Measurements from ENCODE around the gene DGCR6L.
"Not testable (repeated sequence)": the region's sequence is repeated elsewhere in the genome, so short reads cannot be mapped to it uniquely, and the experiment has no call there.

DGCR6L gene

DNA sequence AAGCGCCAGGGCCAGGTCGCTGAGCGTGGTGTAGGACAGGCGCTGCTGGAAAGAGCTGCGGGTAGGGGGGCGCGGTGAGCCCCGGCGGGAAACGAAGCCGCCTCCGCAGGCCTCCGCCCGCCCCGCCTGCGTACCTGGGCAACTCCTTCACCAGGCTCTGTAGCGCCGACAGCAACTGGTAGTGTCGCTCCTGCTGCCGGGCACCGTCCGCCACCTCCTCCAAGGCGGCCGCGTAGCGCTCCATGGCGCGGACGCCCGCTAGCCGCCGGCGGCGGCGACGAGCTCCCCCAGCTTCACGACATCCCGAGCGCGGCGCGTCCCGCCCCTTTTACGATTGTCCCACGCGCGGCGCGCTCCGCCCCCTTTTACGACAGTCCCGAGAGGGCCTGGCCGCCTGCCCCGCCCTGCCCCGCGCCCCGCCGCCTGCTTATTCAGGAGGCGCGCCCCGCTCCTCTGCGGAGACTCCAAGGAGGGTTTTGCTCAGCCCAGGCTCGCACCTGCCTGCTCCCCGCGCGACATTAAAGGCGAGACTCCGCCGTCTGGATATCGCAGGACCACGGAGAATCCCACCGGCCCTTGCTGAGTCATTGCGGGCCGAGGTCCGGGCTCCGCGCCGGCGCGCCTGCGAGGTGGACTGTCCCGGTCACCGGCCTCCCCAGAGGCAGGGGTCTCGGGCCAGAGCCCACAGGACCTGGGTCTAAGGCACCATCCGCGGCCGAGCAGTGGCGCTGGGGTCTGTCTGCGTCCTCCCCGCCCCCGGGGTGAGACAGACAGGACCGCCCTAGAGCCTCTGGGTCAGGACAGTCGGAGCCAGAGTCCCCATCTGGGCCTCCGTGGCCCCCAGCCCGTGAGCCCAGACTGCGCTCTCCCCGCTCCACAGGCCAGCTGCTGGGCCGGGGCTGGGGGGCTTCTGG is at the start of gene DGCR6L:
Gene DGCR6L, minus strand, starts transcription at position 316 of the 914 bp plus-strand sequence. Its CDS starts 72 bp downstream, at position 244.
- peak; percentile 76 for DNase-seq

DNA sequence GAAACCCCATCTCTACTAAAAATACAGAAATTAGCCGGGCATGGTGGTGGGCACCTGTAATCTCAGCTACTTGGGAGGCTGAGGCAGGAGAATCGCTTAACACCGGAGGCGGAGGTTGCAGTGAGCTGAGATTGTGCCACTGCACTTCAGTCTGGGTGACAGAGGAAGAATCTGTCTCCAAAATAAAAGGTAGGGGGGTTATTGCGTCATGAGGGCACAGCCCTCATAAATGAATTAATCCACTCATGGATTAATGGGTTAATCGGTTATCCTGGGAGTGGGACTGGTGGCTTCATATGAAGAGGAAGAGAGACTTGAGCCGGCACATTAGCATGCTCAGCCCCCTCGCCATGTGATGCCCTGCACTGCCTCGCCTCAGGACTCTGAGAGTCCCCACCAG is 49.0 kb upstream of the DGCR6L start:
- not testable (repeated sequence) for DNase-seq

GRCh38 chr22:20366841-20367240 is 47.0 kb upstream of the DGCR6L start:
- DNase-seq = not testable (repeated sequence)

GRCh38 chr22:20364335-20365260 is 44.7 kb upstream of the DGCR6L start:
- not testable (repeated sequence) for DNase-seq

DNA sequence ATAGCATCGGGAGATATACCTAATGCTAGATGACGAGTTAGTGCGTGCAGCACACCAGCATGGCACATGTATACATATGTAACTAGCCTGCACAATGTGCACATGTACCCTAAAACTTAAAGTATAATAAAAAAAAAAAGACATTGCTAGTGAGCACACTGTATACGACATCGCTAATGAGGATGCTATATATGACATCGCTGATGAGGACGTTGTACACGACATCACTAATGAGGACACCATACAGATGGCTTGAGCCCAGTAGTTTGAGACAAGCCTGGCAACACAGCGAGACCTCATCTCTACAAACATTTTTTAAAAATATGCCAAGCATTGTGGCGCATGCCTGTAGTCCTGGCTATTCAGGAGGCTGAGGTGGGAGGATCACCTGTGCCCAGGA is 42.5 kb upstream of the DGCR6L start:
- not testable (repeated sequence) for DNase-seq

DNA sequence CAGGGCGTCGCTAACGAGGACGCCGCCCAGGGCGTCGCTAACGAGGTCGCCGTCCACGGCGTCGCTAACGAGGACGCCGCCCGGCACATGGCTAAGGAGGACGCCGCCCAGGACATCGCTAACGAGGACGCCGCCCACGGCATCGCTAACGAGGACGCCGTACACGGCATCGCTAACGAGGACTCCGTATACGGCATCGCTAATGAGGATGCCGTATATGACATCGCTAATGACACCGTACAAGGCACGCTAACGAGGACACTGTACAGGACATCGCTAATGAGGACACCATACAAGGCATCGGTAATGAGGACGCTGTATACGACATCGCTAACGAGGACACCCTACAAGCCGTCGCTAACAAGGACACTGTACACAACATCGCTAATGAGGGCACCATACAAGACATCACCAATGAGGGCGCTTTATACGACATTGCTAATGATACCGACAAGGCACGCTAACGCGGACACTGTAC is 41.9 kb upstream of the DGCR6L start:
- DNase-seq = not testable (repeated sequence)

DNA sequence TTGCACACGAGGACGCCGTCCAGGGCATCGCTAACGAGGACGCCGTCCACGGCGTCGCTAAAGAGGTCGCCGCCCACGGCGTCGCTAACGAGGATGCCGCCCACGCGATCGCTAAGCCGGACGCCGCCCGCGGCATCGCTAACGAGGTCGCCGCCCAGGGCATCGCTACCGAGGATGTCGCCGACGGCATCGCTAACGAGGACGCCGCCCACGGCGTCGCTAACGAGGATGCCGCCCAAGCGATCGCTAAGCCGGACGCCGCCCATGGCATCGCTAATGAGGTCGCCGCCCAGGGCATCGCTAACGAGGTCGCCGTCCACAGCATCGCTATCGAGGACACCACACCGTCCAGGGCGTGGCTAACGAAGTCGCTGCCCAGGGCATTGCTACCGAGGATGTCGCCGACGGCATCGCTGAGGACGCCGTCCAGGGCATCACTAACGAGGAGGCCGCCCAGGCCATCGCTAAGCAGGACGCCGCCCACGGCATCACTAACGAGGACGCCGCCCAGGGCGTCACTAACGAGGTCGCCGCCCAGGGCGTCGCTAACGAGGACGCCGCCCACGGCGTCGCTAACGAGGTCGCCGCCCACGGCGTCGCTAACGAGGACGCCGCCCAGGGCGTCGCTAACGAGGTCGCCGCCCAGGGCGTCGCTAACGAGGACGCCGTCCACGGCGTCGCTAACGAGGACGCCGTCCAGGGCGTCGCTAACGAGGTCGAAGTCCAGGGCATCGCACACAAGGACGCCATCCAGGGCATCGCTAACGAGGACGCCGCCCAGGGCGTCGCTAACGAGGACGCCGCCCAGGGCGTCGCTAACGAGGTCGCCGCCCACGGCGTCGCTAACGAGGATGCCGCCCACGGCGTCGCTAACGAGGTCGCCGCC is 41.2 kb upstream of the DGCR6L start:
- not testable (repeated sequence) for DNase-seq

GRCh38 chr22:20360261-20360660 is 40.4 kb upstream of the DGCR6L start:
- not testable (repeated sequence) for DNase-seq

GRCh38 chr22:20358503-20359239 is 38.8 kb upstream of the DGCR6L start:
- not testable (repeated sequence) for DNase-seq

DNA sequence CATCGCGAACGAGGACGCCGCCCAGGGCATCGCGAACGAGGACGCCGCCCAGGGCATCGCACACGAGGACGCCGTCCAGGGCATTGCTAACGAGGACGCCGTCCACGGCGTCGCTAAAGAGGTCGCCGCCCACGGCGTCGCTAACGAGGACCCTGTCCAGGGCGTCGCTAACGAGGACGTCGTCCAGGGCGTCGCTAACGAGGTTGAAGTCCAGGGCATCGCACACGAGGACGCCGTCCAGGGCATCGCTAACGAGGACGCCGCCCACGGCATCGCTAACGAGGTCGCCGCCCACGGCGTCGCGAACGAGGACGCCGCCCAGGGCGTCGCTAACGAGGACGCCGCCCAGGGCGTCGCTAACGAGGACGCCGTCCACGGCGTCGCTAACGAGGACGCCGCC is 38.1 kb upstream of the DGCR6L start:
- DNase-seq = not testable (repeated sequence)

DNA sequence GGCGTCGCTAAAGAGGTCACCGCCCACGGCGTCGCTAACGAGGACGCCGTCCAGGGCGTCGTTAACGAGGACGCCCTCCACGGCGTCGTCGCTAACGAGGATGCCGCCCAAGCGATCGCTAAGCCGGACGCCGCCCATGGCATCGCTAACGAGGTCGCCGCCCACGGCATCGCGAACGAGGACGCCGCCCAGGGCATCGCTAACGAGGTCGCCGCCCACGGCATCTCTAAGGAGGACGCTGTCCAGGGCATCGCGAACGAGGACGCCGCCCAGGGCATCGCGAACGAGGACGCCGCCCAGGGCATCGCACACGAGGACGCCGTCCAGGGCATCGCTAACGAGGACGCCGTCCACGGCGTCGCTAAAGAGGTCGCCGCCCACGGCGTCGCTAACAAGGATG is 37.0 kb upstream of the DGCR6L start:
- DNase-seq = not testable (repeated sequence)

- DNase-seq = not testable (repeated sequence)
Measured at GRCh38 chr22:20355939-20356636, 36.2 kb upstream of the DGCR6L start.

DNA sequence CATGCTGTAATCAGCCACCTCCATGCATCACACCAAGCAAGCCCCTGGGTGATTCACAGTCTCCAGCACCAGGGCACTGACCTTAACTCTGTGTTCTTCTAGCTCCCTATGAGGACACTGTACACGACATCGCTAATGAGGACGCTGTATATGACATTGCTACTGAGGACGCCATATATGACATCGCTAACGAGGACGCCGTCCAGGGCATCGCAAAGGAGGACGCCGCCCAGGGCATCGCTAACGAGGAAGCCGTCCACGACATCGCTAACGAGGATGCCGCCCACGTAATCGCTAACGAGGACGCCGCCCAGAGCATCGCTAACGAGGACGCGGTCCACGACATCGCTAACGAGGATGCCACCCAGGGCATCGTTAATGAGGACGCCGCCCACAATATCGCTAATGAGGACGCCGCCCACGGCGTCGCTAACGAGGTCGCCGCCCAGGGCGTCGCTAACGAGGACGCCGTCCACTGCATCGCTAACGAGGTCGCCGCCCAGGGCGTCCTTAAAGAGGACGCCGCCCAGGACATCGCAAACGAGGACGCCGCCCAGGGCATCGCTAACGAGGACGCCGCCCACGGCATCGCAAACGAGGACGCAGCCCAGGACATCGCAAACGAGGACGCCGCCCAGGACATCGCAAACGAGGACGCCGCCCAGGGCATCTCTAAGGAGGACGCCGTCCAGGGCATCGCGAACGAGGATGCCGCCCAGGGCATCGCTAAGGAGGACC is 34.5 kb upstream of the DGCR6L start:
- no peak for DNase-seq

- DNase-seq = not testable (repeated sequence)
Measured at GRCh38 chr22:20352536-20352935, 32.7 kb upstream of the DGCR6L start.

DNA sequence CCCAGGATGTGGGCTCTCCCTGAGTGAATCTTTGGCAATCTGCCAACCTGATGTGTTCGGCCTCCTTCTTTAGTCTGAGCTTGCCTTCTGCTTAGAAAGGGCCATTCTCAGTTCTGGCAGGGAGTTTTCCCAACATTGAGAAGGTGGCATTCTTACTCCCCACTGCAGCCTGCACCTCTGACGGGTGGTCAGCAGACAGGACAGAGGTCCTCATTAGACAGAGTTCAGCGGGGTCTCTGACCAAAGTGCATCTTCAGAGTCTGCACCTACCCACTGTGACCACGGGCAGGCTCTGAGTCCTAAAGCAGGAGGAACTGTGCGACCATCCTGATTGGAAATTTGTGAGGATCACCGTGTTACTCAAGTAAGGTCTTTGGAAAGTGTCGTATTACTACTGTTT is 26.7 kb upstream of the DGCR6L start:
- not testable (repeated sequence) for DNase-seq

- not testable (repeated sequence) for DNase-seq
Measured at GRCh38 chr22:20338291-20338690, 18.4 kb upstream of the DGCR6L start.

- not testable (repeated sequence) for DNase-seq
Measured at GRCh38 chr22:20337807-20338206, 17.9 kb upstream of the DGCR6L start.

DNA sequence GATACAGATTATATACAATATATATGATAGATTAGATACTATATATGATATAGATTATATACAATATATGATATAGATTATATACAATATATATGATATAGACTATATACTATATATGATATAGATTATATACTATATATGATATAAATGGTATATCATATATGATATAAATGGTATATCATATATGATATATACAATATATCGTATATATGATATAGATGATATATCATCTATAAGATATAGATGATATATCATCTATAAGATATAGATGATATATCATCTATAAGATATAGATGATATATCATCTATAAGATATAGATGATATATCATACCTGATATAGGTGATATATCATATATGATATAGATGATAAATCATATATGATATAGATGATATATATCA is 16.7 kb upstream of the DGCR6L start:
- DNase-seq = not testable (repeated sequence)

- not testable (repeated sequence) for DNase-seq
Measured at GRCh38 chr22:20328569-20328930, 8.7 kb upstream of the DGCR6L start.

GRCh38 chr22:20325996-20326395 is 6.1 kb upstream of the DGCR6L start:
- DNase-seq = not testable (repeated sequence)
